HG03064 (cell line): Measurements from ENCODE around the gene SFSWAP.

Experiments used
- ATAC-seq: cut with Tn5 transposase; IDR thresholded peaks from one replicate; pipeline ENCODE4 v1.9.1; 2021; ENCODE audit warnings: low read depth; ENCODE audit not compliant: unreplicated experiment

SFSWAP gene

GRCh38 chr12:131848753-131849152 is 137.9 kb downstream of the SFSWAP start:
- no peak for ATAC-seq
